HG03045 (cell line): ENCODE measurements around the gene TENT4A.
"Not testable (repeated sequence)": the region's sequence is repeated elsewhere in the genome, so short reads cannot be mapped to it uniquely, and the experiment has no call there.

ENCODE experiments used
- ATAC-seq: cut with Tn5 transposase; IDR thresholded peaks from one replicate; pipeline ENCODE4 v1.9.1; 2021; ENCODE audit warnings: mild to moderate bottlenecking, moderate library complexity; ENCODE audit not compliant: unreplicated experiment

Gene TENT4A

DNA sequence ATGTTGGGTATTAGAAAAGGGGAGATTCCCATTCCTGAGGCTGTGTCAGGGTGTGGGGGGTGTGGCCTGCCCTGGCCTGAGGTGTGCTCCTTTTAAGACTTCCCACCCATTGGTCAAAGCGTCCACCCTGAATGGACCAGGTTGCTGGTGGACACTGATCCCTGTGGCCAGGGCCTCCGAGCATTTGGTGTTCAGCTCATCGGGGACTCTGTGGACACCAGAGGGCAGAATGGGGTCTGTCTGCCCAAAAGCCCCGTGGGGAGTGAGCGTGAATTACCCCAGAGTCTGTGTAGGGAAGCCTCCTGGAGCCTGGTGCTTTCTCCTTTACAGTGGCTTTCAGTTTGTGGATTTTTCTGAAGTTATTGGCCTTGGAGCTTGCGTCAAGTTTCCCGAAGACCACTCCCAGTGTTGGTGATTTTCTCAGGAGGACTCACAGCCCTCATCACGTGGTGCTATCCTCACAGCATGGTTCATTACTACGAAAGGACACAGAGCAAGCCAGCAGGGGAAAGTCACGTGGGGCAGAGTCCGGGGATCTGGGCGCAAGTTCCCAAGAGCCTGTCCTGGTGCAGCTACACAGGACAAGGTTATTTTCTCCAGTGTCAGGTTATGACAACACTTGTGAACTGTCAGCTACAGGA, 55.5 kb downstream of the TENT4A start:
- ATAC-seq = no peak

- ATAC-seq = no peak
Observed at GRCh38 chr5:6770826-6771607, 57.8 kb downstream of the TENT4A start.

GRCh38 chr5:6772886-6773285, 59.7 kb downstream of the TENT4A start:
- ATAC-seq = no peak

GRCh38 chr5:6773342-6774035, 60.3 kb downstream of the TENT4A start:
- ATAC-seq = no peak

GRCh38 chr5:6774207-6774606, 61.0 kb downstream of the TENT4A start:
- not testable (repeated sequence) for ATAC-seq

DNA sequence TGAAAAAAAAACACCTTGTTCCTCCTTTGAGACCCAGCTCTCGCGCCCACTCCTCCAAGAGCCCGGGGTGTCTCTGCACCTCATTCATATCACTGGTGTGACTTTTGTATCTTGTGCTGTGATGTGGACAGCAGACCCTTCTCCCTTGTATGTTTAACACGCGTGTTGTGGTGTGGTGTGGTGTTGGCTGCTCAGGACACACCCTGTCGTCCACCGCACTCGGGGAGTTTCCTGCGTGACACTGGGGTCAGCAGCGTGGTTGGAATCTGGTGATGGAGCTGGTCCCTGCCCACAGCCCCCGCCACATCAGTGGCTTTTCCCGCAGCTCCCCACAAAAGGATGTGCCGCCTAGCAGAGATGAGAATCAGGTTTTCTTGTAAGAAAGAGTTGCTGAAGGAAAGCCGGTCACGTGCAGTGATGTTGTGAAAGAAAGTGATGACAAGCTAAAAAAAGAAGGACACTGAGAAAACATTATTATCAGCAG, 61.5 kb downstream of the TENT4A start:
- ATAC-seq = no peak

DNA sequence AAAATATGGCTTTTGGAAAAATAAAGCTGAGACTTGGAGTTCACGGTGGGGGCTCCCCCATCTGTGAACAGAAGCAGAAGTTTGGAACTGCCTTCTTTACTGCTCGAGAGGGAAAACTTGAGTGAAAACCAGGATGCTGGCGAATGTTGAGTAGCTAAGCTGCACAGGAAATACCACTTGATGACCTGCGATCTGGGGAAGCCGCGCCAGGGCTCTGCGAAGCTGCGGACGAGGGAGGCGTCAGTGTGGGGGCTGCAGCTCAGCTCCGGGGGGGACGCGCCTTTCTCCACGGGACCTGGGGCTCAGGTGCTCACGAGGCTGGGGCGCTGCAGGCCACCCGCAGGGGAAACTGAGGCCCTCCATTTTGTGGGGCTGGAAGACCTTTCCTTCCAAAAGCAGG, 62.3 kb downstream of the TENT4A start:
- no peak for ATAC-seq

GRCh38 chr5:6780802-6781391, 67.7 kb downstream of the TENT4A start:
- ATAC-seq = no peak

- ATAC-seq = no peak
Observed at GRCh38 chr5:6781716-6782115, 68.5 kb downstream of the TENT4A start.

GRCh38 chr5:6783787-6784186, 70.6 kb downstream of the TENT4A start:
- no peak for ATAC-seq

DNA sequence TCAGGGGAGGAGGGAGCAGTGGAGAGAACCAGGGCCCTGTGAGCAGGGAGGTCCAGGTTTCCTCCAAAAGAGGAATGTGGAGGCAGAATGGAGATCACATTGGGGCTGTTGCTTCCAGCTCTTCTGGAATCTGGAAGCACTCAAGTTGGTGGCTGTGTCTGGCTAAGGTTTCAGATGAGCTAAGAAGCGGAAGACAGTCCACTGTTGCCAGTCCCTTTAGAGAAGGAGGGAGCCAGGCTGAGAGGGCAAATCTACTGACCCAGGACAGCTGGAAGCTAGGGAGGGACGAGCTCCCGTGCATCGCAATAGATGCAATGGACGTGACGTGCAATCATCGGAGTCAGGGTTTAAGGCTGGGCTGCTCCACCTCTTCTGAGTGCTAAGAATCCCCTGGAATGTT, 71.2 kb downstream of the TENT4A start:
- ATAC-seq = no peak

GRCh38 chr5:6785161-6785860, 72.1 kb downstream of the TENT4A start:
- ATAC-seq = no peak

- no peak for ATAC-seq
Observed at GRCh38 chr5:6785861-6786180, 72.6 kb downstream of the TENT4A start.

GRCh38 chr5:6786786-6787495, 73.7 kb downstream of the TENT4A start:
- no peak for ATAC-seq

DNA sequence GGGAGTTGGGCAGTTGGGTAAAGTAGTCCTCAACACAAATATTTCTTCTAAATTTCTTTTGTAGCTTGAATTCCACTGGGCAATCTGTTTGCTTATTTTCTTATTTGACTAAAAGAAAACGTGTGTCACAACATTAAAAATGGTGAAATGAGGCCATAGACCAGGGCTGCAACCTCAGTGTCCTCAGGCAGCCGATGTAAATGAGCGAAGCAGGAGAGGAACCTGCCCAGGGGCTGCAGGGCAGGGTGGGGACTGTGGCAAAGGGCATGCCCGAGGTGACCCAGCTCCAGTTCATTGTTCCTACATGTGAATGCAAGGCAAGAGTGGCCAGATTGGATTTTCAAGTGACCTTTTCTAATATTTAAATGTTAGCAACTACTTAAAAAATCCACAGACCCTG, 74.7 kb downstream of the TENT4A start:
- ATAC-seq = no peak

GRCh38 chr5:6788439-6788838, 75.2 kb downstream of the TENT4A start:
- ATAC-seq = no peak

- ATAC-seq = no peak
Observed at GRCh38 chr5:6788956-6789649, 75.9 kb downstream of the TENT4A start.

DNA sequence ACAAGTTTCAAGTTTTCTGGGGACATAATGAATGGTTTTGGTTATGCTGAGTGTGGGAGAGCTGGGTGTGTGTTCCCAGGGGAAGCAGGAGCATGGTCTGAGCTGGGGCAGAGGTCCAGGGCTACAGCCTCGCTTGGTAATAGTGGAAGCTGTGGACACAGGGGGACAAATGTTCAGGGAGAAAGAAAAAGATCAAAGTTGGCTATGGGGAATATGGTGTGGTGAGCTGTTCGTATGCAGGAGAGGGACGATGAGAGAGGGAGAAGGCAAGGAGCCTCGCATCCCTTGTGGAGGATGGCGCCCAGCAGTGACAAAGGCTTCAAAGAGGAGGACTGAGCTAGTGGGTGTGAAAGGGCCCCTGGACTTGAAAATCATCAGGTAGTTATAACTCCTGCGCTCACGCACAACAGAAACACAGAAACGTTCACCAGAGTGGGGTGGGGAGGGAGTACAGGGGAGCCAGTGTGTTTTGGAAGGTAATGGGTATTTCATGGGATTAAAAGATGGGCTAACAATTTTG, 77.2 kb downstream of the TENT4A start:
- no peak for ATAC-seq

DNA sequence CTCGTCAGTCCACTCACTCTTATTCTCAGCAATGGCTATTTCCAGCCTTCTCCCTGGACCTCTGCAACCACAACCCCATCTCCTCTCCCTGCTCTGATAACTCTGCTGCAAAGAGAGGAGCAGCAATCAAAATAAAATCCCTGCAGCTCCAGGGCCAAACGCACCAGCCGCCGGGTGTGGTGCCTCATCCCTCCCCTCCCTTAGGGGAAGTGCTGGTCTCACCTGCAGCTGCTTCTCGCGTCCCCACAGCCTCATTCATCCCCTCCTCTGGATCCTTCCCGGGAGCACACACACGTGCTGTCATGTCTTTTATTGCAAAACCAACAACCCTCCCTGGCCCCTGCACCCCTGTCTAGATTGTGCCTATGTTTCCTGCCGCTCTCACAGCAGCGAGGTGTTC, 77.8 kb downstream of the TENT4A start:
- ATAC-seq = no peak

GRCh38 chr5:6792376-6792775, 79.1 kb downstream of the TENT4A start:
- no peak for ATAC-seq
